Measurements from ENCODE around the gene FGGY. TPM values are rescaled to one million over a fixed set of nuclear protein-coding genes. Genes with fewer than 3 reads are reported as not detected.

FGGY gene
- total RNA-seq, 1 experiment from 2014 or later: 12.0 TPM

- no peak for TF ChIP-seq AR (CRISPR knock-in tag; IDR thresholded peaks at IDR 0.05)
These were observed 388.8 kb downstream of the FGGY start (continued) for GRCh38 chr1:59685666-59686065.

- no peak overlapping the region for H3K4me3 Mint-ChIP-seq
- ChIA-PET CTCF (no interaction called here), POLR2A (no interaction called here)
- peaks cover 26% of the 10 kb centered on the region for H3K4me1 Mint-ChIP-seq
- DNase-seq (ENCODE audit: low spot score) (no peak), ATAC-seq (no peak)
- no peaks in the 10 kb centered on the region for H3K27me3 Mint-ChIP-seq (ENCODE audit: low read depth)
- H3K36me3 Mint-ChIP-seq: no peaks in the 10 kb centered on the region
- H3K27ac Mint-ChIP-seq: no peak overlapping the region
- TF ChIP-seq ZNF512 (CRISPR knock-in tag; IDR thresholded peaks at IDR 0.05; ENCODE audit: borderline replicate concordance) (no peak), NFYB (CRISPR knock-in tag; conservative IDR thresholded peaks at IDR 0.05; ENCODE audit: low read depth) (no peak), ZNF281 (CRISPR knock-in tag; IDR thresholded peaks at IDR 0.05) (no peak), GRHL2 (CRISPR knock-in tag; IDR thresholded peaks at IDR 0.05; ENCODE audit: insufficient replicate concordance, severe bottlenecking) (no peak), AFF4 (CRISPR knock-in tag; IDR thresholded peaks at IDR 0.05; ENCODE audit: borderline replicate concordance) (no peak), MXD4 (CRISPR knock-in tag; IDR thresholded peaks at IDR 0.05; ENCODE audit: borderline replicate concordance) (no peak), ZNF232 (CRISPR knock-in tag; IDR thresholded peaks at IDR 0.05) (no peak), ZNF396 (CRISPR knock-in tag; IDR thresholded peaks at IDR 0.05; ENCODE audit: borderline replicate concordance) (no peak), ZNF416 (CRISPR knock-in tag; IDR thresholded peaks at IDR 0.05) (no peak), EMX1 (CRISPR knock-in tag; IDR thresholded peaks at IDR 0.05) (no peak)
- no peaks in the 10 kb centered on the region for H3K9me3 Mint-ChIP-seq
These were observed 389.3 kb downstream of the FGGY start for GRCh38 chr1:59686170-59686569.

GRCh38 chr1:59686574-59686973 is 389.7 kb downstream of the FGGY start:
- Mint-ChIP-seq H3K27me3 (ENCODE audit: low read depth) (no peaks in the 10 kb centered on the region), H3K4me1 (peaks cover 22% of the 10 kb centered on the region), H3K36me3 (no peaks in the 10 kb centered on the region), H3K9me3 (no peaks in the 10 kb centered on the region), H3K27ac (no peak overlapping the region), H3K4me3 (no peak overlapping the region)
- ATAC-seq (no peak), DNase-seq (ENCODE audit: low spot score) (no peak)
- ChIA-PET CTCF (no interaction called here), POLR2A (no interaction called here)
- TF ChIP-seq CTCF (IDR thresholded peaks at IDR 0.05): no peak
- no peak for TF ChIP-seq ZNF121 (CRISPR knock-in tag; IDR thresholded peaks at IDR 0.05)
- TF ChIP-seq PREB (CRISPR knock-in tag; IDR thresholded peaks at IDR 0.05; ENCODE audit: borderline replicate concordance): no peak
- no peak for TF ChIP-seq E2F4 (CRISPR knock-in tag; IDR thresholded peaks at IDR 0.05; ENCODE audit: borderline replicate concordance, low read depth)

Measured in WTC11 (cell line).